Neural progenitor cell (in vitro differentiated cells): ENCODE results near the gene SPTBN2. TPM values are rescaled to one million over a fixed set of nuclear protein-coding genes. Genes with fewer than 3 reads are reported as not detected.

ENCODE experiments used
- DNase-seq: peaks from one replicate; pipeline ENCODE4 v3.0.0-alpha.2; 2016; ENCODE audit warnings: low spot score
- H2AFZ ChIP-seq: fragments of 200-600 bp; sonication (generic); replicated peaks from 2 replicates; pipeline ENCODE4 v1.6.1; 2016; ENCODE audit warnings: antibody characterized with exemption
- H3F3A ChIP-seq: fragments of 200-600 bp; sonication (generic); 2 replicates; pipeline ENCODE4 v1.6.1; 2016; ENCODE audit warnings: antibody characterized with exemption, low read depth
- H3K27ac ChIP-seq: fragments of 200-600 bp; sonication (generic); 2 replicates; pipeline ENCODE4 v1.5.1; 2016; ENCODE audit warnings: mild to moderate bottlenecking
- H3K27me3 ChIP-seq: fragments of 200-600 bp; sonication (generic); 2 replicates; pipeline ENCODE4 v1.6.1; 2016; ENCODE audit warnings: mild to moderate bottlenecking, moderate library complexity
- H3K36me3 ChIP-seq: fragments of 200-600 bp; sonication (generic); 2 replicates; pipeline ENCODE4 v1.5.1; 2016
- H3K4me1 ChIP-seq: fragments of 200-600 bp; sonication (generic); 2 replicates; pipeline ENCODE4 v1.6.1; 2016; ENCODE audit warnings: mixed run types
- H3K4me2 ChIP-seq: fragments of 200-600 bp; sonication (generic); 2 replicates; pipeline ENCODE4 v1.6.1; 2016
- H3K4me3 ChIP-seq: fragments of 200-600 bp; sonication (generic); 2 replicates; pipeline ENCODE4 v1.5.1; 2016
- H3K79me2 ChIP-seq: fragments of 200-600 bp; sonication (generic); 2 replicates; pipeline ENCODE4 v1.6.1; 2016; ENCODE audit warnings: low read depth
- H3K9ac ChIP-seq: fragments of 200-600 bp; sonication (generic); 2 replicates; pipeline ENCODE4 v1.6.1; 2016
- H3K9me3 ChIP-seq: fragments of 200-600 bp; sonication (generic); 2 replicates; pipeline ENCODE4 v1.5.1; 2016; ENCODE audit warnings: low read depth
- H4K20me1 ChIP-seq: fragments of 200-600 bp; sonication (generic); 2 replicates; pipeline ENCODE4 v1.6.1; 2016; ENCODE audit warnings: low read depth
- H3K27ac Mint-ChIP-seq: 3 replicates; pipeline ENCODE4 v1.8.0; 2021; ENCODE audit warnings: mixed read lengths
- H3K27me3 Mint-ChIP-seq: 2 replicates; pipeline ENCODE4 v1.8.0; 2022; ENCODE audit warnings: low read depth, mild to moderate bottlenecking, inconsistent platforms, moderate library complexity, mixed read lengths; ENCODE audit not compliant: insufficient read depth
- H3K36me3 Mint-ChIP-seq: 3 replicates; pipeline ENCODE4 v1.8.0; 2021; ENCODE audit warnings: mixed read lengths
- H3K4me1 Mint-ChIP-seq: 3 replicates; pipeline ENCODE4 v1.8.0; 2021; ENCODE audit warnings: mixed read lengths
- H3K4me3 Mint-ChIP-seq: 3 replicates; pipeline ENCODE4 v1.8.0; 2021; ENCODE audit warnings: mild to moderate bottlenecking, moderate library complexity, mixed read lengths
- H3K9me3 Mint-ChIP-seq: 3 replicates; pipeline ENCODE4 v1.8.0; 2020; ENCODE audit warnings: mixed read lengths
- CTCF ChIP-seq: fragments of 200-600 bp; sonication (generic); IDR thresholded peaks from 2 replicates; pipeline ENCODE4 v1.5.1; 2017; ENCODE audit warnings: antibody characterized with exemption, mild to moderate bottlenecking
- EZH2 ChIP-seq: fragments of 200-600 bp; sonication (generic); IDR thresholded peaks from 2 replicates; pipeline ENCODE4 v1.6.1; 2017; ENCODE audit warnings: antibody characterized with exemption, mild to moderate bottlenecking, moderate library complexity
- EZH2phosphoT487 ChIP-seq: fragments of 200-600 bp; sonication (generic); IDR thresholded peaks from 2 replicates; pipeline ENCODE4 v1.6.1; 2017; ENCODE audit warnings: antibody characterized with exemption
- total RNA-seq: library from RNA; depleted of rRNA; stranded (reverse); fragments of >200 nt; gene quantifications from 2 replicates; pipeline ENCODE4 v1.2.3, GENCODE V29; 2015; ENCODE audit warnings: low replicate concordance

The SPTBN2 gene
- total RNA-seq, 1 donor from 2014 or later = 14.5 TPM

- Mint-ChIP-seq H3K4me1 (peaks cover 17% of the 10 kb centered on the region), H3K27ac (no peak overlapping the region), H3K4me3 (no peak overlapping the region), H3K9me3 (no peaks in the 10 kb centered on the region), H3K27me3 (peaks cover 8% of the 10 kb centered on the region), H3K36me3 (peaks cover 11% of the 10 kb centered on the region)
- no peak overlapping the region for H3K27ac ChIP-seq
- peaks cover 40% of the 10 kb centered on the region for H3F3A ChIP-seq
- peaks cover 11% of the 10 kb centered on the region for H3K4me1 ChIP-seq
- no peak for TF ChIP-seq EZH2
- TF ChIP-seq CTCF = no peak
- no peak for DNase-seq
- H3K9ac ChIP-seq = no peak overlapping the region
- no peak overlapping the region for H3K4me2 ChIP-seq
- no peak overlapping the region for H2AFZ ChIP-seq
- no peak overlapping the region for H3K4me3 ChIP-seq
- peaks cover 12% of the 10 kb centered on the region for H3K79me2 ChIP-seq
- peaks cover 9% of the 10 kb centered on the region for H4K20me1 ChIP-seq
- no peaks in the 10 kb centered on the region for H3K9me3 ChIP-seq
- H3K36me3 ChIP-seq = no peaks in the 10 kb centered on the region
- no peaks in the 10 kb centered on the region for H3K27me3 ChIP-seq
These were observed 47.9 kb downstream of the SPTBN2 start for GRCh38 chr11:66680966-66681645.

GRCh38 chr11:66677599-66678375 is 51.2 kb downstream of the SPTBN2 start, which contains the start of gene RBM4B:
TSS of gene RBM4B (minus strand) at chr11:66677887. CDS start at chr11:66677079, 808 bp downstream.
- H3K27ac ChIP-seq = peak within 1 kb of the TSS; percentile 98
- H3K9me3 ChIP-seq = no peaks in the 10 kb centered on the region
- H3K4me3 ChIP-seq = peak within 1 kb of the TSS; percentile 66
- no peaks in the 10 kb centered on the region for H3K27me3 ChIP-seq
- H3F3A ChIP-seq = peaks cover 45% of the 10 kb centered on the region
- peak within 1 kb of the TSS; percentile 79 for H3K9ac ChIP-seq
- peaks cover 6% of the 10 kb centered on the region for H3K36me3 ChIP-seq
- H2AFZ ChIP-seq = peak within 1 kb of the TSS; percentile 93
- peaks cover 27% of the 10 kb centered on the region for H3K4me1 ChIP-seq
- H3K4me2 ChIP-seq = peak within 1 kb of the TSS; percentile 78
- H3K4me1 Mint-ChIP-seq = peaks cover 31% of the 10 kb centered on the region
- peaks cover 20% of the 10 kb centered on the region for H3K36me3 Mint-ChIP-seq
- TF ChIP-seq EZH2phosphoT487 (no peak), EZH2 (no peak), CTCF (no peak)
- H3K9me3 Mint-ChIP-seq = no peaks in the 10 kb centered on the region
- DNase-seq = peak; percentile 98
- H3K4me3 Mint-ChIP-seq = peak within 1 kb of the TSS; percentile 90
- peaks cover 42% of the 10 kb centered on the region for H4K20me1 ChIP-seq
- peaks cover 45% of the 10 kb centered on the region for H3K79me2 ChIP-seq
- peaks cover 5% of the 10 kb centered on the region for H3K27me3 Mint-ChIP-seq
- peak within 1 kb of the TSS; percentile 99 for H3K27ac Mint-ChIP-seq

GRCh38 chr11:66676931-66677598 is 52.0 kb downstream of the SPTBN2 start:
- Histone ChIP-seq H3K9me3 (no peaks in the 10 kb centered on the region), H3K4me2 (peak overlapping the region; percentile 78), H3F3A (peaks cover 45% of the 10 kb centered on the region), H3K27me3 (no peaks in the 10 kb centered on the region), H3K36me3 (peaks cover 6% of the 10 kb centered on the region), H3K27ac (peak overlapping the region; percentile 98), H4K20me1 (peaks cover 48% of the 10 kb centered on the region), H2AFZ (no peak overlapping the region), H3K79me2 (peaks cover 52% of the 10 kb centered on the region), H3K4me1 (peaks cover 27% of the 10 kb centered on the region), H3K9ac (peak overlapping the region; percentile 79), H3K4me3 (peak overlapping the region; percentile 66)
- H3K36me3 Mint-ChIP-seq = peaks cover 20% of the 10 kb centered on the region
- no peak for TF ChIP-seq CTCF
- TF ChIP-seq EZH2 = no peak
- peaks cover 5% of the 10 kb centered on the region for H3K27me3 Mint-ChIP-seq
- peak overlapping the region; percentile 90 for H3K4me3 Mint-ChIP-seq
- no peaks in the 10 kb centered on the region for H3K9me3 Mint-ChIP-seq
- no peak for DNase-seq
- H3K27ac Mint-ChIP-seq = peak overlapping the region; percentile 99
- H3K4me1 Mint-ChIP-seq = peaks cover 31% of the 10 kb centered on the region
